CMK (cell line): ENCODE measurements around the gene KCNG4.
"Not testable (repeated sequence)": the region's sequence is repeated elsewhere in the genome, so short reads cannot be mapped to it uniquely, and the experiment has no call there.

Experiments
- DNase-seq: peaks from one replicate; pipeline ENCODE4 v3.0.0-alpha.2; 2010; ENCODE audit warnings: low read depth

KCNG4 gene

DNA sequence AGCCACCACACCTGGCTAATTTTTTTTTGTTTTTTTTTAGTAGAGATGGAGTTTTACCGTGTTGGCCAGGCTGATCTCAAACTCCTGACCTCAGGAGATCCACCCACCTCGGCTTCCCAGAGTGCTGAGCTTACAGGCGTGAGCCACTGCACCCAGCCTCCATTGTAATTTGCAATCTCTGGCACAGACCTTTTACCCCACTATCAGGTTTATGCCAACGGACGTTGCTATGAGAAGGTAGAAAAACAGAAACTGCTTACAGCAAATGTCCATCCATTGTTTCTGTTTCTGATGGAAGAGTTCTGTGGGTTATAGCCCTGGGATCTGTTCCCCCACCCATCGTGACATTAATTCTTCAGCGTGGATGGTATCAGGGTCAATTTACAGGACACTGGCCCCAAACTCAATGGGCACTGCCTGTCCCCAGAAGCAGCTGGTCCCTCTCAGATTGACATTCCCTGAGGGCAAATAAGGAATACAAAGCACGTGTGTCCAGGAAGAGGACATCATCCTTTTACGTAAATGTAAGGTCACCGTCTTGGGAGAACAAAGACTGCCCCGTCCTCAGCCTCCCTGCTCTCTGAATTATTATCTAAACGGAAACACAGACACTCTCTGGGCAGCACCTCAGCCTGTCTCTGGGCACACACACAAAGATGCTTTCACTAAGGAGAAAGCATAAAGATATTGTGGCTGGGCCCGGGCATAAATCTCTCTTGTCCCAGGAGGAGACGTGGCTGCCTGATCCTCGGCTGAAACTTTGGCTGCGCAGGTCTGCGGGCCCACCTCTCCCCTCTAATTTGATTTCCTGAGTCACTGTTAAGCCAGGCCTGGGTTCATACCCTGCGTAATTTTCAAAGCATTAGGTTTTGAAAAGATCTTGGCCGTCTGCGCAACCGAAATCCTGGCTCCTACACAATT, 5.2 kb downstream of the KCNG4 start:
- DNase-seq = no peak

DNA sequence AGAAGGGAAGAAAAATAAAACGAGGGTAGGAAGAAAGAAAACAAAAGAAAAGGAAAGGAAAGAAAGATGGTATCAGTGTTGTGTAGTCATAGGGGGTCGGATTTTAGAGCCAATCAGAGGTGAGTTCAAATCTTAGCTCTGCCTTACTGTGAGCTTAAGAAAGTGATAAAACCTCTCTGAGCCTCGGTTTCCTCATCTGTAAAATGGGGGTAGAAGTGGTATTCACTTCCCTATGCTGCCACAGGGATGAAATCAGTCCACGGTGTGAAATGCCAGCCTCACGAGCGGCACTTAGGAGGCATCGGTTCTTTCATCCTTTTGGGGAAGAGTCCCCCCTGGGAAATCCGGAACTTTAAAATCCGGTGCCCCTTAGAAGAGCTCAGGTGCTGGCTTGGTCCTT, 6.1 kb downstream of the KCNG4 start:
- no peak for DNase-seq

DNA sequence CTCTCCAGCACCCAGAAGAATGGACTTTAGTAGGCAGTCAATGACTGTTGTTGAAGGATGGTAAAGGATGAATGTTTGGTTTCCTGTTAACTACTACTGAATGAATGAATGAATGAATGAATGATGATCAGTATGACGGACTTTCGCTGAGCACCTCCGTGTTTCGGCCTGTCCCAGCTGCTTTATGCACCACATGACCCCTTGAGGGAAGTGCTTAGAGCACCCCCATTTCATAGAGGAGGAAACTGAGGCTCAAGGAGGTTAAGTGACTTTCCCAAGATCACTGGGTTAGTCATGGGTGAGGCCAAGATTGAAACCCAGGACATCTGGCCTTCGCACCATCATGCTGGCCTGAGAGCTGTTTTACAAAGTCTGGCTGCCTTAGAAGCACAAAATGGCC, 6.8 kb downstream of the KCNG4 start:
- no peak for DNase-seq

DNA sequence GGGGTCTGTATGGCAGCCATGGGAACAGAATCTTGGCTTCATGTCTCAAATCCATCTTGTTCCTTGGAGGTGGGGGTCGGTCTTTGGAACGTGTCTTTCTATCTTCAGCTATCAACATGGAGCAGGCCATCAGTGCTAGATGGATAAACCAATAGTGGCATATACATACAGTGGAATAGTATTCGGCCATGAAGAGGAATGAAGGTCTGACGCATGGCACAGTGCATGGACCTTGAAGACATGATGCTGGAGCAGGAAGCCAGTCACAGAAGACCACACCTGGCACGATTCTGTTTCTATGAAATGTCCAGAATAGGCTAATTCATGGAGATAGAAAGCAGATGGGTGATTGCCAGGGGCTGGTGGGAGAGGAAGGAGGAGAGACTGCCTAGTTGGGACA, 7.8 kb downstream of the KCNG4 start:
- no peak for DNase-seq

DNA sequence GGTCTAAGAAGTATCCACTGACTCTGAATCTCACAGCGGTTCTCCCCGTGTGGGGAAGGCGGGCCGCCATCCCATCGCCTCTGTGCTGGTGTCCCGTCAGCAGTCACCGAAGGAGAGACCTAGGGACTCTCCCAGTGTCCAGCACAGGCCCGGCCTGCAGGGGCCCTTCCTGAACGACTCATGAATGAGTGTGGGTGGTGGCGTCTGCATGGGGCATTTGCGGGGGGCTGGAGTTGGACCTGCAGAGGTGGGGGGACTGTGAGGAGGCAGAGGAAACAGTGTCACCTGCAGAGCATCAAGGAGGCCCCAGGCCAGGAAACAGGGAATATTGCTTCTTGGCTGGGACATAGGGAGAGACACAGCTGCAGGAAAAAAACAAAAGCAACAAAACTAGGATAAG, 10.3 kb downstream of the KCNG4 start:
- no peak for DNase-seq

DNA sequence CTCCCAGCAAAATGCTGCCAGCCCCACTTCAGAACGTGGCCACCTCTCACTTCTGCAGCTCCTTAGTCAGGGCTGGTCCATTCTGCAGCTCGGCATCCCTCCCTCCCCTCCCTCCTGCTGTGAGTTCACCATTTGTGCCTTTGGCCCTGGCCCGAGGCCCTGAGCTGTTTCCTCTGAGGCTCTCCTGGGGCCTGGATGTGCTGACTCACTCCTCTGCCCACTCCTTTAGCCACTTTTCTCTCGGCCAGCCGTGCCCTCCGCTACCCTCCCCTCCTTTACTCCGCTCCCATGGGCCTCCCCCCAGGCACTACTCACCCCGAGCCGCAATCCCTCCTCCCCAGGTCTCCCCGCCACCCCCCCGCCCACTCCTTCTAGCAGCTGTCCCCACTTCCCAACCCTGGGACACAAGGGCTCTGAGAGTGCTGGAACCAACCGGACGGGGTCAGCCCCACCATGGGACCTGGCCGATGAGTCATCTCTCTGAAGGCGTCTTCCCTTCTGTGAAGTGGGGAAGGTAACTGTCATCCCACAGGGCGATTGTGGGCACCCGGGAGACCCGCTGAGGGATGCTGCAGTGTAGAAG, 11.5 kb downstream of the KCNG4 start:
- peak; percentile 34 for DNase-seq

DNA sequence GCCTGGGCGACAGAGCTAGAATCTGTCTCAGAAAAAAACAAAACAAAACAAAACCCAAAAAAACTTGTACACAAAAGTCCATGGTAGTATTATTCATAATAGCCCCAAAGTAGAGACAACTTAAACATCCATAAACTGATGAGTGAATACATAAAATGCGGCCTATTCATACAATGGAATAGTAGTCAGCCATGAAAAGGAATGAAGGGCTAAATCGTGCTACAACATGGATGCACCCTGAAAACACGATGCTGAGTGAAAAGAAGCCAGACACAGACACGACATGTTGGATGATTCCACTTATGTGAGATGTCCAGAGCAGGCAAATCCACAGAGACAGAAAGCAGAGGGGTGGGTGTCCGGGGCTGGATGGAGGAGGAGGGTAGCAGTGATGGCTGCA, 12.3 kb downstream of the KCNG4 start:
- no peak for DNase-seq

DNA sequence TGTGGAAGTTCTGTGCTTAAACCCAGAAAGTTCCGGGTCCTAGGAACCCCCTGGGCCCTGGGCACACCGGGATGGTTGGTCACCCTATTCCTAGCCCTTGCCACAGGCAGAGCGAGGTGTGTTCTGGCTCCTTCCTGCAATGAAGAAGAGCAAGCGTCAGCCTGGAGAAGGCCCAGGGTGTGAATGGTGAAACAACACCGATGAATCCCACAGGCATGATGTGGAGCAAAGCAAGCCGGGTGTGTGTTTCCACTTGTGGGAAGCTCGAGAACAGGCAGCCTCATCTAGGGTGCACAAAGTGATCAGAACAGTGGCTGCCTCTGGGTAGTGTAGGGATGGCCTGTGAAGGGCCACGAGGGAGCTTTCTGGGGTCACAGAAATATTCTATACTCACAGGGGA, 13.8 kb downstream of the KCNG4 start:
- no peak for DNase-seq

DNA sequence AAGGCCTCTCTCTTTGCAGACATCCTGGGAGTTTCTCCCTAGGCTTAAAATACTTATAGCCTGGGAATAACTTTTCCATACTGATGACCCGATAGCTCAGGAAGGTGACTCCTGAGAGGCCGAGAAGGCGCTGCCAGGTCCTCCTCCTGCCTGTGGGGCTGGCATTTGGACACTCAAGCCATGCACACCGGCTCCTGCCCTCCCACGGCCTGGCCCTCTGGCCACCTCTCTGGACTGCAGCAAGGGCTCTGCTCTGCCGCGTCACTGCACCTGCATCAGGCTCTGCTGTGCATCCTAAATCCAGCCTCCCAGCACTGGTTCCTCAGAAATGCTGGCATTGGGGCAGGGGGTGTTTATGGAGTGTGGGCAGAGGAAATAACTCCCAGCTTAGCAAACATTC, 14.2 kb downstream of the KCNG4 start:
- no peak for DNase-seq

DNA sequence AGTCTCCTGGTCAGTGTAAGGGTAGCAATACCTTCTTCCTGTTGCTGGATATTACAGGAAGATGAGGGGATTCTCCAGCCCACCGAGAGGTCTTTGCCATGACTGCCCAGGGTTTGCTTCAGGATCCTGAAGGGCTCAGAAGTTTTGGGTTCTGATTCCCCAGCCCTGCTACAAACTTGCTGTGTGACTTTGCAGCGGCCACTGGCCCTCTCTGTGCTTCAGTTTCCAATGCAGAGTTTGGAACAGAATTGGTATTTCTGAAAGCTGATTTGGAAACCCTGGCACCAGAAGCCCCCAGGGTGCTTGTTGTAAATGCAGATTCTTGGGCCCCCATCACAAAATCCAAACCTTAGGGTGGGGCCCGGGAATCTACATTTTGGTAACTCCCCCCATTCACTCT, 14.7 kb downstream of the KCNG4 start:
- no peak for DNase-seq

DNA sequence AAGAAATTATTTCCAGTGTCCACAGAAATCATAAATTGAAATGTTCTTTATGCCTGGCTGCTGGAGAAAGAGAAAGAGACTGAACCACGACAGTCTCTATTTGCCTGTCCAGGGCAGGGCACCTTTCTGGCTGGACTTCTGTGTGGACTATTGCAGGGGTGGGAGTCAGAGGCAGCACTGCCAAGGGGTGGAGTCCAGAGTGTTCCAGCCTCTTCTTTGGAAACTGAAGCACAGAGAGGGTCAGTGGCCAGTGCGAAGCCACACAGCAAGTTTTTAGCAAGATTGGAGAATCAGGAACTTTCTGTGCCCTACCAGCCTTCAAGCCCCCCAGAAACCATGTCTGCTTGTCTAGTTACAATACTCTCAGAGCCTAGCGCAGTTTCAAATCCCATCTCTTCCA, 15.3 kb downstream of the KCNG4 start:
- no peak for DNase-seq

DNA sequence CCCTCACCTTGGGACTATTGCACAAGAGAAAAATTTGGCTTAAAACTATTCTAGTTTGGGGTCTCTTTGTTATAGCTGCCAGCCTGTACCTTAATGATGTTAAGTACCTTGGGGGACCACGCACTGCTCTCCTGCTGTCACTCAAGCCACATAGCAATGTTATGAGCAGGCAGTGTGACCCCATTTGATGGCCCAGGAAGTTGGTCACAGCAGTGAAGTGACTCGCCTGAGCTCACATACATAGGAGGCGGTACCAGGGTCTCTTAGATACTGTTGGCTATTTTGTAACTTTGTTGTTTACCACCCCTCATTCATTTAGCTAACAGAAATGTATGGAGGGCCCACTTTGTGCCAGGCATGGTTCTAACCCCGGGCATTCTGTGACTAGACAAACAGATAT, 16.4 kb downstream of the KCNG4 start:
- no peak for DNase-seq

DNA sequence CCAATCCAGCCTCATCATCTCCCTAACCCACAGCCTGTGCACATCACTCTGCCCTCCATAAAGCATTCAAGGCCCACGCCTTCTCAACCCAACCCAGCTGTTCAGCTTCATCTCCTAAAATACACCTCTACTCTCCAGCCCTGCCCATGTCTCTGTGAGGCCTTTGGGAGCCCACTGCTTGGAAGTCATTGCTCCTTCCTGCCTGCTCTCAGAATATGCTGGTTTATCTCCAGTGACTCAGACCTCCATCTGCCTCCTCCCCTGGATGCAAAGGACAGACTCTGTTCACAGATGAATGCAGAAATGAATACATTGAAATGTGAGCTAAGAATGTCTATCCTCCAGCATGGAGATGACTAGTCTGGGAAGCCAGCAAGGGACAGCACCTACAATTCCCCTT, 19.0 kb downstream of the KCNG4 start:
- no peak for DNase-seq

DNA sequence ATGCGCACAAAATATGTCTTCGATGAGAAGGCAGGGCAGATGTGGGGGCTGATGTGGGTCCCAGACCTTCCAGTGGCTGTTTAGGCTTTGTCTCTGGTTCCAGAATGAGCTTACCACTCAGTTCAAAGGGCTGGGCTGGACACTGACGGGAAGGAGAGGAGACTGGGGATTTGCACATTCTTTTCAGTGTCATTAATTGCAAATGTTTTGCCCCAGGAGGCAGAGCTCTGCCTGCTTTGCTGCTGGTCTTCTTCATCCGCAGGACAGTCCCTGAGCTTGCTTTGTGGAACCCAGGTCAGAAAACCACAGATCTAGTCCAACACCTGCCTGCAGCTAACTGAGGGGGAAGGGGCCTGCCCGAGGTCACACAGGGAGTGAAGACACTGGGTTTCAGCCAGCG, 20.9 kb downstream of the KCNG4 start:
- DNase-seq = no peak

DNA sequence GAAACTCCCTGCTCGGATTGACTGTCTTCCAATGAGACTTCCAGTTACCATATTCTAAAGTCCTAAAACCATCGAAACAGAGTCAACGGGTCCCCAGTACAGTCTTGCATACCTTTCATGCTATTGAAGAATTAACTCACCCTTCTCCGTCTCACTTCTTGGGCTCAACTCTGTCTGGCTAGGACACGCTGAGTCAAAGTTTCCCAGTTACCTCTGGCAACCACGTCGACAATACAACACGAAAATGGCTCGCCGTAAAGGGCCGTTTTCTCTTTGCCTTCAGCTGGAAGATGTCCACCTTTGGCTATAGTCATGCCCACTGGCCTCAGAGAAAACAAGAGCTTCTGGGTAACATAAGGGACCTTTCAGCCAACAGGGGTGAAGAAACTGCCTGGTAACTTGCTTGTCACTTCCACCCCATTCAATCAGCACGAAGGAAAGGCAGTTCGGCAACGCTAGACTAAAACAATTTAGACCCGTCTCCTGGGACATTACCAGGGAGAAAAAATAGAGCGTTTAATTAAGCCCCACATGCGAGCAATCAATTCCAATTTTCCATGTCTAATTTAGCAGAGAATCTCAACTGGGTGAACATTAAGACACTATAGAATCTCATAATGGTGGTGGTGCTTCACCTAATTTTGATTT, 21.5 kb downstream of the KCNG4 start:
- DNase-seq = no peak

DNA sequence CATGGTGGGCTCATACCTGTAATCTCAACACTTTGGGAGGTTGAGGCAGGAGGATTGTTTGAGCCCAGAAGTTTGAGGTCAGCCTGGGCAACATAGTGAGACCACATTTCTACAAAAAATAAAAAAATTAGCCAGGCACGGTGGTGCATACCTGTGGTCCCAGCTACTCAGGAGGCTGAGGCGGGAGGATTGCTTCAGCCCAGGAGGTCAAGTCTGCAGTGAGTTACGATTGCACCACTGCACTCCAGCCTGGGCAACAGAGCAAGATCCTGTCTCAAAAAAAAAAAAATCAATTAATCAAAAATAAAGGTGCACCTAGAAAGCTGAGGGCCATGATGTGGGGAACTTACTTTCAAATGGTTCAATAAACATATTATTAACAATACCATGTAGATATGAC, 23.7 kb downstream of the KCNG4 start:
- DNase-seq = not testable (repeated sequence)

DNA sequence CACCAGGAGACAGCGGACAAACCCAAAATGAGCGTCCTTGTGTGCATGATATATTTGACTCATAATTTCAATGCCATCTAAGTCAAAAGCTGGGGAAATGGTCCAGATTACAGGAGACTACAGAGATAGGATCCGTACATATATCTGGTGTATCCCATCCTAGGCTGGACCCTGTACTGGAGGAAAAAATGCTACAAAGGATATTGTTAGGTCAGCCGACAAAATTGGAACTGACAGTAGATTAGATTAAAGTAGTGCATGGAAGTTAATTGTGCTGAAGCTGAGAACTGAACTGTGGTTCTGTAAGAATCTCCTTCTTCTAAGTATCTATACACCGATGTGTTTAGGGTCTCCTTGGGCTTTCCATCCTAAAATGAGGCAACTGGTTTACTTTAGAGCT, 24.3 kb downstream of the KCNG4 start:
- no peak for DNase-seq

DNA sequence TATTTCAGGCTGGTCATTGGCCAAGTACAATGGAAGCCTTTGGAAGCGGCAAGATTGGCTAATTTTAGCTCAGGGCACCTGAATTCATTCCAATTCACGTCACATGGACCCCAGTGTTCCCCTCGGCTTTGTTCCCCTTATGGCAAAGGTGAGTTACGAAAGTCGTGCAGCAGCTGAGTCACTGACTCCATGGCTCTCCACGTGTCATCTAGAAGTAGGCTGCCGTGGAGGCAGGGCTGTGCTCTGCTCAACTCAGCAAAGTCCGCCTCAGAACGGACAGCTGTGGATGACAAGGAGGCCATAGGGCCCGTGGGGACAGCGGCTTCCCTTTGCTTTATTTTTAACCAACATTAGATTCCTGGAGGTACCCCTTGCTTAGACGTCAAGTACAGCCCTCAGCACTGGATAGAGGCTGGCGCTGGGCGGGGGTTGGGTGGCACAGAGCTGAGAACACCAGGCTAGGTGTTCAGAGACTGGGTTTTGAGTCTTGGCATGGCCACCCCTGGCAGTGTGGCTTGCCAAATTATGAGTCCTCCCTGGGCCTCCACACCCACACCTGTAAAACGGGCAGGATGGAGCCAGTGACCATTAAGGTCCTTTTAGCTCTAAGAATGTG, 25.3 kb downstream of the KCNG4 start:
- DNase-seq = no peak

DNA sequence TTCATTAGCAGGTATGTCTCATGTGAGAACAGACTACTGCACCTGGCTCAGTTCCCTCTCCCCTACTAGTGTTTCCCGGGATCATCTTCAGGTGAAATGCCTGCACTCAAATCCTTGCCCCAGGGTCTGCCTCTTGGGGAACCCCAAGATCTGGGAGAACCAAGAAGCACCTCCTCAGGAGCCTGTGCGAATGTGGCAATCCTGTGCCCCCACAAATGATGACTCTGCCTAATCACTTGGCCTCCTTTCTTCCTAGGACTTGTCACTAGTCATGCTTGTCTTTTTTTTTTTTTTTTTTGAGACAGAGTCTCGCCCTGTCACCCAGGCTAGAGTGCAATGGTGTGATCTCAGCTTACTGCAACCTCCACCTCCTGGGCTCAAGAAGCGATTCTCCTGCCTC, 27.2 kb downstream of the KCNG4 start:
- no peak for DNase-seq

DNA sequence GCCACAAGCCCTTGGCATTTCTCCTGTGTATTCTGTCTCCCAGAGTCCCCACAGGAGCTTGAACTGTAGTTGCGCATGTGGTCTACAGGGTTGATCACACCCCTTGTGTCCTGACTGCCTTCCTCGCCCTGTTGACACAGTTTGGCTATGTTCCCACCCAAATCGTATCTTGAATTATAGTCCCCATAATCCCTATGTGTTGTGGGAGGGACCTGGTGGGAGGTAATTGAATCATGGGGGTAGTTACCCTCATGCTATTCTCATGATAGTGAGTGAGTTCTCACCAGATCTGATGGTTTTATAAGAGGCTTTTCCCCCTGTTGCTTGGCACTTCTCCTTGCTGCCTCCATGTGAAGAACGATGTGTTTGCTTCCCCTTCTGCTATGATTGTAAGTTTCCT, 27.7 kb downstream of the KCNG4 start:
- DNase-seq = no peak

DNA sequence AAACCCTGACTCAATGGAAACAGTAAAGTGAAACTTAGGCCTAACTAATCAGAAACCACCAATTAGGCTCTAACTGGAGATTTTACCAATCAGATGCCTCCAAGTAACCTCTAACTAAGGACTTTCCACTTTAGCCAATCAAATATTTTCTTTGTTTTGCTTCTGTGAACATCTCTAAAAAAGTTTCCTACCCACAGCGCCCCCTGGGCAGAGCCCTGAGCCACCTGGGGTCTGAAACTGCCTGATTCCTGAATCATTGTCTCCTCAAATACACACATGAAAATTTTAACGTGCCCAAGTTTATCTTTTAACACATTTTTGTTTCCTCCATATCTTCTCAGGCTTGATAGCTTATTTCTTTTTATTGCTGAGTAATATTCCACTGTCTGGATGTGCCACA, 29.8 kb downstream of the KCNG4 start:
- no peak for DNase-seq

DNA sequence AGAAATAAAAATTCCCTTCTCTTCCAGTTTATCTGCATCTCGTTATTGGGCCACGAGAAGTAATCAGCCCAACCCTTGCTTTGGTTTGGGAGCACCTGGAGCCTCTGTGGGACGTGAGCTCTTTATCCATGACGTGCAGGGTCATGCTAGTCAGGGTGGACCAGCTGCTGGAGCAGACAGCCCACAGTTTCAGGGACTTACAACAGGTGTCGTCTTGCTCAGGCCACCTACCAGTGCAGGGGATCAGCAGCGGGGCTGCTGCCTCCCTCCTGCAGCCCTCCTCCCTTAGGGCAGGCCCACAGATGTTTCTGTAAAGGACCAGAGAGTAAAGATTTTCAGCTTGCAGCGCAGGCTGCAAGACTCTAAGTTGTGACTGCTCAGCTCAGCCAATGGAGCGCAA, 31.9 kb downstream of the KCNG4 start:
- DNase-seq = no peak

DNA sequence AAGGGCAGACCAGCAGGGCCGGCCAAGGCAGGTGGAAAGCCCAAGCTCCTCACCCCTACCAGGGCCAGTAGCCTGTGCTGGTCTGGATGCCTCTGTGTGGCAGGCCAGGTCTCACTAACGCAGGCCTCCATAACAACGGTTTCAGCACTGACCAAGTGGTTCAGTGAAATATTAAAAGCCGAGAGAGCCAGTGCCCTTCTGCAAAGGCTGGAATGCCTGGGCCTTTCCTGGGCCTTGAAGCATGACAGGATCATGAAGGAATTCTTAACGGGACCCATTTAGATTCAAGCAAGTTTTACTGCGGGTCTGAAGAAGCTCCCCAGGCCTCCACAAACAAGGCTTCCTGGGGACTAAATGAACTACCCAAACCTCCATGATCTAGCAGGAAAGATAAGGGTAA, 32.6 kb downstream of the KCNG4 start:
- DNase-seq = no peak
